Stomach (tissue), 9 donors: ENCODE measurements around the gene HPRT1. TPM values are rescaled to one million over a fixed set of nuclear protein-coding genes. Genes with fewer than 3 reads are reported as not detected.

Experiments
- DNase-seq, 2 donors: peaks; one replicate each; pipeline versions ENCODE4 v3.0.0 to v3.0.0-alpha.2; 2013 to 2019
- H3K27ac ChIP-seq, 5 donors: fragments of 200-600 bp in 4 of 5; sonication (generic) in 4 of 5; one replicate each; pipeline ENCODE4 v1.5.1; 2013 to 2019; ENCODE audit warnings: mild to moderate bottlenecking in 1 of 5, moderate library complexity in 1 of 5
- H3K27me3 ChIP-seq, 3 donors: fragments of 200-600 bp; sonication (generic); one replicate each; pipeline ENCODE4 v1.5.1; 2017 to 2019; ENCODE audit warnings: mixed run types in 1 of 3
- H3K36me3 ChIP-seq, 4 donors: fragments of 200-600 bp; sonication (generic); 1 replicate in 3 of 4; 2 replicates in 1 of 4; pipeline ENCODE4 v1.5.1; 2016 to 2019
- H3K4me1 ChIP-seq, 4 donors: fragments of 200-600 bp; sonication (generic); one replicate each; pipeline ENCODE4 v1.5.1; 2016 to 2019
- H3K4me3 ChIP-seq, 4 donors: fragments of 200-600 bp; sonication (generic) in 3 of 4; one replicate each; pipeline ENCODE4 v1.5.1; 2016 to 2019; ENCODE audit warnings: mild to moderate bottlenecking in 1 of 4
- H3K9me3 ChIP-seq, 4 donors: fragments of 200-600 bp; sonication (generic); one replicate each; pipeline ENCODE4 v1.5.1; 2016 to 2019
- CTCF ChIP-seq, 7 experiments: fragments of 450-650 bp in 4 of 7; fragments of 200-600 bp in 3 of 7; sonication (generic) in 3 of 7; IDR thresholded peaks; one replicate each; pipeline ENCODE4 v1.5.1; 2016 to 2019; ENCODE audit warnings: antibody characterized with exemption in 7 of 7, control low read depth in 2 of 7, mild to moderate bottlenecking in 1 of 7
- EP300 ChIP-seq: sonication (generic); formaldehyde crosslinking; IDR thresholded peaks from one replicate; pipeline ENCODE4 v1.6.1; 2017; ENCODE audit warnings: antibody characterized with exemption
- POLR2A ChIP-seq, 4 donors: fragments of 450-650 bp; IDR thresholded peaks; one replicate each; pipeline ENCODE4 v1.6.1; 2016; ENCODE audit warnings: antibody characterized with exemption in 4 of 4, control low read depth in 2 of 4, mild to moderate bottlenecking in 1 of 4, moderate library complexity in 1 of 4
- POLR2AphosphoS5 ChIP-seq, 3 donors: sonication (generic); formaldehyde crosslinking; IDR thresholded peaks; one replicate each; pipeline ENCODE4 v1.6.1; 2016; ENCODE audit warnings: antibody characterized with exemption in 3 of 3
- WGBS, 5 donors: extraction: QIAGEN DNeasy Blood & Tissue Kit in 3 of 5; methylation state at CpG; one replicate each; pipeline versions ENCODE4 v1.1.5 to v1.1.7; 2013 to 2018; 5-methylcytosine and 5-hydroxymethylcytosine counted together
- intact Hi-C: fragments of 100-400 bp; cut with DNase I; formaldehyde crosslinking; loops from one replicate; pipeline ENCODE4 v1.15.1; 2023; ENCODE audit warnings: low total_unique reads
- polyA plus RNA-seq, 3 donors: library from polyadenylated mRNA; stranded (reverse); fragments of 200-250 nt; gene quantifications; one replicate each; pipeline ENCODE4 v1.2.3, GENCODE V29; 2013
- total RNA-seq, 5 donors: library from RNA; depleted of rRNA; stranded (reverse); fragments of >200 nt; gene quantifications; one replicate each; pipeline versions ENCODE4 v1.1.0 to v1.2.3, GENCODE V29; 2014 to 2016
- donor health status: healthy with polysubstance abuse.
- donor health status: Bipolar disorder and iron deficiency.
- donor health status: healthy.

The HPRT1 gene
- total and polyA plus RNA-seq, 8 donors: 0.87 to 81.1 (median 29.7) TPM

DNA sequence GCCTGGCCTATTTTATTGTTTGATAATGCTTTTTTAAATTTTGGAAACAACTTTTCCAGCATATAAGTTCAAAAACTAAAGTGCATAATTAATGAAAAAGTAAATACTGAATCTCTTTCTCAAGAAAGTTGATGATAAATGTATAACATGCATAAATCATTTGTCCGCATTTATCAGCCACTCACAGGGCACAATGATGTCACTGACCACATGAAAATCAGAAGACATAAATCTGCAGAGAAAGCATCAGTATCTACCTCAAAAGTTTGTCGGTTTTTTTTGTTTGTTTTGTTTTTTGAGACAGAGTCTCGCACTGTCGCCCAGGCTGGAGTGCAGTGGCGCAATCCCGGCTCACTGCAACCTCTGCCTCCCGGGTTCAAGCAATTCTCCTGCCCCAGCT, 5.5 kb upstream of the HPRT1 start:
- WGBS, 5 donors: 89 to 95% (median 92%) methylated on average over 7 of the region's 7 CpGs
- TF ChIP-seq POLR2AphosphoS5 (IDR thresholded peaks at IDR 0.05): no peak
- TF ChIP-seq EP300: no peak
- no peak for TF ChIP-seq POLR2A (IDR thresholded peaks at IDR 0.05)
- no peak for TF ChIP-seq CTCF (IDR thresholded peaks at IDR 0.05)
- Histone ChIP-seq H3K9me3 (no peaks in the 10 kb centered on the region), H3K36me3 (no peaks in the 10 kb centered on the region), H3K27me3 (no peaks in the 10 kb centered on the region), H3K27ac (no peak overlapping the region), H3K4me1 (no peaks in the 10 kb centered on the region), H3K4me3 (no peak overlapping the region)
- no peak for DNase-seq
- intact Hi-C loops: no loop called here

DNA sequence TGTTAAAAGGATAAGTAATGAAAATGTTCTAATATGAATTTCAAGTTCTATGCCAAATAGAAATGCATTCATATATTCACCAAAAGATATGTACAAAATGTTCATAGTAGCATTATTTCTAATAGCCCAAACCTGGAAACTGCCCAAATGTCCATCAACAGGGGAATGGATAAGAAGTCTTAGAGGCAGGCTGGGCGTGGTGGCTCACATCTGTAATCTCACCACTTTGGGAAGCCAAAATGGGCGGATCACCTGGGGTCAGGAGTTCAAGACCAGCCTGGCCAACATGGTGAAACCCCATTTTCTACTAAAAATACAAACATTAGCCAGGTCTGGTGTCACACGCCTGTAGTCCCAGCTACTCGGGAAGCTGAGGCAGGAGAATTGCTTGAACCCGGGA, 2.3 kb upstream of the HPRT1 start:
- no peak for TF ChIP-seq CTCF (IDR thresholded peaks at IDR 0.05)
- no peak for TF ChIP-seq POLR2AphosphoS5 (IDR thresholded peaks at IDR 0.05)
- TF ChIP-seq EP300: no peak
- TF ChIP-seq POLR2A (IDR thresholded peaks at IDR 0.05): no peak
- intact Hi-C loops: no loop called here
- H3K27ac ChIP-seq: no peak overlapping the region
- H3K4me3 ChIP-seq: no peak overlapping the region
- WGBS, 5 donors: 56 to 100% (median 74%) methylated on average over 2 to 5 of the region's 5 CpGs
- no peaks in the 10 kb centered on the region for H3K27me3 ChIP-seq
- H3K4me1 ChIP-seq: peaks cover 0 to 11% (median 0%) of the 10 kb centered on the region in 4 donors
- H3K9me3 ChIP-seq: no peaks in the 10 kb centered on the region
- H3K36me3 ChIP-seq: no peaks in the 10 kb centered on the region
- no peak for DNase-seq

- Histone ChIP-seq H3K27me3 (no peaks in the 10 kb centered on the region), H3K27ac (peak overlapping the region; percentile 48 to 93 (median 86)), H3K36me3 (no peaks in the 10 kb centered on the region), H3K4me1 (peaks cover 0 to 11% (median 0%) of the 10 kb centered on the region in 4 donors), H3K4me3 (peak overlapping the region; percentile 61 to 75 (median 69)), H3K9me3 (no peaks in the 10 kb centered on the region)
- intact Hi-C loops: no loop called here
- TF ChIP-seq POLR2A (IDR thresholded peaks at IDR 0.05) (no peak), POLR2AphosphoS5 (IDR thresholded peaks at IDR 0.05) (no peak), EP300 (no peak), CTCF (IDR thresholded peaks at IDR 0.05) (no peak)
- WGBS, 5 donors: 0 to 45% (median 9%) methylated on average over 12 of the region's 12 CpGs
- DNase-seq: no peak
Observed at GRCh38 chrX:134459683-134460004, 321 bp upstream of the HPRT1 start.

DNA sequence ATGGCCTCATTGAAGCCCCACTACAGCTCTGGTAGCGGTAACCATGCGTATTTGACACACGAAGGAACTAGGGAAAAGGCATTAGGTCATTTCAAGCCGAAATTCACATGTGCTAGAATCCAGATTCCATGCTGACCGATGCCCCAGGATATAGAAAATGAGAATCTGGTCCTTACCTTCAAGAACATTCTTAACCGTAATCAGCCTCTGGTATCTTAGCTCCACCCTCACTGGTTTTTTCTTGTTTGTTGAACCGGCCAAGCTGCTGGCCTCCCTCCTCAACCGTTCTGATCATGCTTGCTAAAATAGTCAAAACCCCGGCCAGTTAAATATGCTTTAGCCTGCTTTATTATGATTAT, 876 bp downstream of the HPRT1 start:
- no peaks in the 10 kb centered on the region for H3K9me3 ChIP-seq
- peak overlapping the region; percentile 61 to 75 (median 69) for H3K4me3 ChIP-seq
- H3K27me3 ChIP-seq: no peaks in the 10 kb centered on the region
- H3K4me1 ChIP-seq: peaks cover 0 to 11% (median 0%) of the 10 kb centered on the region in 4 donors
- peak in 1 of 2 donors; percentile 37 for DNase-seq
- no peaks in the 10 kb centered on the region for H3K36me3 ChIP-seq
- peak overlapping the region; percentile 82 to 97 (median 87) for H3K27ac ChIP-seq
- intact Hi-C loops: no loop called here
- TF ChIP-seq EP300: no peak
- TF ChIP-seq POLR2A (IDR thresholded peaks at IDR 0.05): no peak
- TF ChIP-seq CTCF (IDR thresholded peaks at IDR 0.05): no peak
- TF ChIP-seq POLR2AphosphoS5 (IDR thresholded peaks at IDR 0.05): no peak
- WGBS, 5 donors: 2 to 46% (median 10%) methylated on average over 9 of the region's 9 CpGs
